NCI-H1930 (cell line): ENCODE results near the gene RPS6KA3.

ENCODE experiments used
- DNase-seq, 2 experiments: peaks; one replicate each; lab custom pipeline; 2025; lab: John Stamatoyannopoulos, UW

Gene RPS6KA3

GRCh38 chrX:20266810-20267606, at the start of gene RPS6KA3:
RPS6KA3 (minus strand) TSS chrX:20266909; CDS start chrX:20266632, 277 bp downstream.
- peak; percentile 68 to 75 for DNase-seq

GRCh38 chrX:20315140-20315539, 48.4 kb upstream of the RPS6KA3 start:
- DNase-seq: no peak

GRCh38 chrX:20313899-20314298, 47.2 kb upstream of the RPS6KA3 start:
- DNase-seq: no peak

- no peak for DNase-seq
Measured at GRCh38 chrX:20312018-20312417, 45.3 kb upstream of the RPS6KA3 start.

- no peak for DNase-seq
Measured at GRCh38 chrX:20311505-20311904, 44.8 kb upstream of the RPS6KA3 start.

- DNase-seq: no peak
Measured at GRCh38 chrX:20309806-20310205, 43.1 kb upstream of the RPS6KA3 start.

GRCh38 chrX:20306668-20307067, 40.0 kb upstream of the RPS6KA3 start:
- no peak for DNase-seq

- DNase-seq: no peak
Measured at GRCh38 chrX:20300822-20301221, 34.1 kb upstream of the RPS6KA3 start.

- no peak for DNase-seq
Measured at GRCh38 chrX:20294957-20295356, 28.2 kb upstream of the RPS6KA3 start.

GRCh38 chrX:20294284-20294683, 27.6 kb upstream of the RPS6KA3 start:
- DNase-seq: no peak

GRCh38 chrX:20285511-20285910, 18.8 kb upstream of the RPS6KA3 start:
- no peak for DNase-seq

- no peak for DNase-seq
Measured at GRCh38 chrX:20284992-20285391, 18.3 kb upstream of the RPS6KA3 start.

- no peak for DNase-seq
Measured at GRCh38 chrX:20284444-20284843, 17.7 kb upstream of the RPS6KA3 start.

GRCh38 chrX:20280938-20281337, 14.2 kb upstream of the RPS6KA3 start:
- DNase-seq: no peak

GRCh38 chrX:20274121-20274520, 7.4 kb upstream of the RPS6KA3 start:
- no peak for DNase-seq

GRCh38 chrX:20271730-20272129, 5.0 kb upstream of the RPS6KA3 start:
- DNase-seq: no peak

- no peak for DNase-seq
Measured at GRCh38 chrX:20271186-20271585, 4.5 kb upstream of the RPS6KA3 start.

- DNase-seq: no peak
Measured at GRCh38 chrX:20270562-20270890, 3.8 kb upstream of the RPS6KA3 start.

GRCh38 chrX:20269848-20270561, 3.3 kb upstream of the RPS6KA3 start:
- no peak for DNase-seq

- peak in 1 of 2 experiments; percentile 7 for DNase-seq
Measured at GRCh38 chrX:20267931-20268701, 1.4 kb upstream of the RPS6KA3 start.

GRCh38 chrX:20267607-20267930, 860 bp upstream of the RPS6KA3 start:
- no peak for DNase-seq

GRCh38 chrX:20265726-20266681, 705 bp downstream of the RPS6KA3 start:
- DNase-seq: no peak
